D341Med (cell line): ENCODE data around the gene CYP20A1.
"Not testable (repeated sequence)": the region's sequence is repeated elsewhere in the genome, so short reads cannot be mapped to it uniquely, and the experiment has no call there.

Experiments
- DNase-seq: peaks from one replicate; pipeline ENCODE4 v3.0.0; 2012; ENCODE audit warnings: low spot score

Gene CYP20A1, protein sequence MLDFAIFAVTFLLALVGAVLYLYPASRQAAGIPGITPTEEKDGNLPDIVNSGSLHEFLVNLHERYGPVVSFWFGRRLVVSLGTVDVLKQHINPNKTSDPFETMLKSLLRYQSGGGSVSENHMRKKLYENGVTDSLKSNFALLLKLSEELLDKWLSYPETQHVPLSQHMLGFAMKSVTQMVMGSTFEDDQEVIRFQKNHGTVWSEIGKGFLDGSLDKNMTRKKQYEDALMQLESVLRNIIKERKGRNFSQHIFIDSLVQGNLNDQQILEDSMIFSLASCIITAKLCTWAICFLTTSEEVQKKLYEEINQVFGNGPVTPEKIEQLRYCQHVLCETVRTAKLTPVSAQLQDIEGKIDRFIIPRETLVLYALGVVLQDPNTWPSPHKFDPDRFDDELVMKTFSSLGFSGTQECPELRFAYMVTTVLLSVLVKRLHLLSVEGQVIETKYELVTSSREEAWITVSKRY

DNA sequence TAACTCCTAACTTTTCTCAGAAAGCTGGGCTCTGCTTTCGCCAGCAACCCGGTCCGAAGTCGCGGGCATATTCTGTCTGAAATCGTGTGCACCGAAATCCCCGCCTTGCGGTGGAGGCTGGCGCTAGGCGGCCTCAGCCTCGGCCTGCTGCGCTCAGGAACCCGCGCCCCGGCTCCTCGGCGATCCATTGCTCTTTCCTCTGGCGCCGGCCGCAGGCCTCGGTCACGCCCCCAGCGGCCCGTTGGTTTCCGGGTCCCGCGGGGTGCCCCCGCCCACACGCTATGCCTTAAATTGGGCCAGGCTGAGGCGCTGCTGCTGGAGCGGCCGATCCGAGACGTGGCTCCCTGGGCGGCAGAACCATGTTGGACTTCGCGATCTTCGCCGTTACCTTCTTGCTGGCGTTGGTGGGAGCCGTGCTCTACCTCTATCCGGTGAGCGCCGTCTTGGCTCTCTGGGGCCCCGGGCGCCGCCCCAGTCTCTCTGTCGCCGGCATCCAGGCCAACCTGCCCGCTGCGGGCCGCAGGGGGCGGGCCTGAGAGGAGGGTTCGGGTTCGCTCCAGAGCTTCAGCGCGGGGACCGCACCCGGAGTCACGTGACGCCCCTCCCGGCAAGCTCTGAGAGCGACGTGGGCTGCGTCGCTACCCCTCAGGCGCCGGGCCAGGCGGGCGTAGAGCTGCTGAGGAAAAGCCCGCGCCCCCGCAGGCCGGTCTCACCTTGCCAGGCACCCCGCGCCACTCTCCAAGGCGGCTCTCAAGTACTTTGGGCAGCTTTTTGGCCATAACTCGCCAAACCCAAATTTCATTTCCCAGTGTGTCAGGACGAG is at the start of gene CYP20A1:
TSS of gene CYP20A1 (plus strand) at position 315 of the 823 bp plus-strand sequence. CDS start at position 360, 45 bp downstream.
- peak; percentile 93 for DNase-seq

DNA sequence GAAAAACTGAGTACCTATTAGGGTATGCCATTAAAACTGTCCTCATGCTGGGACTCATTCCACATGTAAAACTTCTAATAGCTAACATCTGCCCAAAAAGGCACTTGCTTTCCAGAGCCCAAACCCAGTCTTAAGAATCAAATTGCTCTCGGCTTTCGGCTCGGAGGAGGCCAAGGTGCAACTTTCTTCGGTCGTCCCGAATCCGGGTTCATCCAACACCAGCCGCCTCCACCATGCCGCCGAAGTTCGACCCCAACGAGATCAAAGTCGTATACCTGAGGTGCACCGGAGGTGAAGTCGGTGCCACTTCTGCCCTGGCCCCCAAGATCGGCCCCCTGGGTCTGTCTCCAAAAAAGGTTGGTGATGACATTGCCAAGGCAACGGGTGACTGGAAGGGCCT is 48.3 kb upstream of the CYP20A1 start:
- not testable (repeated sequence) for DNase-seq

DNA sequence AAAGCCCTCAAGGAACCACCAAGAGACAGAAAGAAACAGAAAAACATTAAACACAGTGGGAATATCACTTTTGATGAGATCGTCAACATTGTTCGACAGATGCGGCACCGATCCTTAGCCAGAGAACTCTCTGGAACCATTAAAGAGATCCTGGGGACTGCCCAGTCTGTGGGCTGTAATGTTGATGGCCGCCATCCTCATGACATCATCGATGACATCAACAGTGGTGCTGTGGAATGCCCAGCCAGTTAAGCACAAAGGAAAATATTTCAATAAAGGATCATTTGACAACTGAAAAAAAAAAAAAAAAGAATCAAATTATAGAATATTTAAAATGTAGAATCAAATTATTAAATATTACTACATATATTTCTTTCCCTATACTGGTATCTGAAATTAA is 47.8 kb upstream of the CYP20A1 start:
- DNase-seq, result not testable (repeated sequence)

DNA sequence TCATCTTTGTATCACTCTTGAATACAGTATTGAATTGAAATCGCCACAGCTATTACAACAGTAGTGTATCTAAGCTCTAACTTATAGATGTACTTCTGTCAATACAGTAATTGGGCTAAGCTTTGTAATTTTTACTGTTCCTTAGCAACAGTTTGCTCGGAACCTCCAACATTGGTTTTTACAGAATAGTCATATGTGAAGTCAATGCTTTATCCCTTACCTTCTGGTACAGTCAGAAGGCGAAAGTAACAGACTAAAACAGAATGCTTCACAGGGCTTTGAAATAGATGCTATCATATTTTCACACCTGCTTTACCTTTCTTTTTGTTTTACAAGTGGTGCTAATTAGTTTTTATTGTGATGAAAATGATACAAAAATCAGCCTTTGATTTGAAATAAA is 46.9 kb upstream of the CYP20A1 start:
- no peak for DNase-seq

DNA sequence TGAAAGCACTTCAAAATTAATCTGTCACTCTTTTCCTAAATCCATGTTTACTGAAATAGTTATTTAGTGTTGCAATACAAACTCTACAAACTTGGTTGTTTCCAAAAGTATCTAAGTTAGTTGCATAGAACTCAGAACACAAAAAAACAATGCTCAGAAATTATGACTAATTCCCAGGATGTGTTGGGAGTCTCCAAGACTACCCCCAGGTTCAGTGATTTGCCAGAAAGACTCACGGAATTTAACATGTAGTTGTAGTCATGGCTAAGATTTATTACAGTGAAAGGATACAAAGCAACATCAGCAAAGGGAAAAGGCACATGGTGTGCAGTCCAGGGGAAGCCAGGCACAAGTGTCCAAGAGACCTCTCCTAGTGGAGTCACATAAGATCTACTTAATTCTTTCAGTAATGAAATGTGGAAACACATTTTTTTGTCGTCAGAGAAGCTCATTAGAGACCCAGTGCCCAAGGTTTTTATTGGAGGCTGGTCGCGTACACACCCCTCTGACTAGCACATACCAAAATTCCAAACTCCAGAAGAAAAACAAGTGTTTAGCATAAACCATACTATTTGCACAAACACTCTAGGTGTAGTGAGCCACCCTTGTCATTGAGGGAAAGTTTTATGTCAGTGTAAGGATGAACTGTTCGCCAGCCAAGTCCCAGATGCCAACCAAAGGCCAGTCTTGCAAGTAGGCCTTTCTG is 43.3 kb upstream of the CYP20A1 start:
- no peak for DNase-seq

DNA sequence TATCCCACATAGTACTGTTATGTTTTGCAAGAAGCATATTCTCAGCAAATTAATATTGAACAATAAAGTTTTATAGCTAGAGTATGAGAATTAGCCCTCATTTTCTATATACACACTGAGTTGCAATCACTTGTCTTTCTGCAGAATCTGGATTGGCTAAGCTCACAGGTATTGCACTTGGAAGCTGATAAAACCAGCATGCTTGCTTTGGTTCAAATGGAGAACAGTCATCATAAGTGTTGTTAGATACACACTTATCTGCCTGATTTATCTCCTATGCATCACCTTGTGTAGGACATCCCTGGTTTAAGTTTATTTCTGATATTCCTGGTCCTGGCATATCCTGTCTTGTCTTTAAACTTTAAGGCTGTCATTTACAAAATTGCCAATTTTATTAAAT is 38.0 kb upstream of the CYP20A1 start:
- DNase-seq, result no peak

DNA sequence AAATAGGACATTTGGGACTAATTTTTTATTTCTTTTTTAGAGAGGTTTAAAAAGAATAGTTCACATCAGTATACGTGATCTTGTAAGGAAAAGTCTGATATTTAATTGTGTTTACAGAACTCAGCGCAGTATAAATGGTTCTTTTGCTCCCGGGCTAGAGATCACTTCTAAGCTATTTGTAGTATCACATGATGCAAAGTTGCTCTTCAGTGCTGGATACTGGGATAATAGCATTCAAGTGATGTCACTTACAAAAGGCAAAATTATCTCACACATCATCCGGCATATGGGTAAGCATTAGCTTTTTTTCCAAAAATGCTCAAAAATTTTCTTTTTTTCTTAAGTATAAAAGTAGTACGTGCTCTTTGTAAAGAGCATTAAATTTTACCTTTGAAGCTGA is 37.4 kb upstream of the CYP20A1 start:
- no peak for DNase-seq

DNA sequence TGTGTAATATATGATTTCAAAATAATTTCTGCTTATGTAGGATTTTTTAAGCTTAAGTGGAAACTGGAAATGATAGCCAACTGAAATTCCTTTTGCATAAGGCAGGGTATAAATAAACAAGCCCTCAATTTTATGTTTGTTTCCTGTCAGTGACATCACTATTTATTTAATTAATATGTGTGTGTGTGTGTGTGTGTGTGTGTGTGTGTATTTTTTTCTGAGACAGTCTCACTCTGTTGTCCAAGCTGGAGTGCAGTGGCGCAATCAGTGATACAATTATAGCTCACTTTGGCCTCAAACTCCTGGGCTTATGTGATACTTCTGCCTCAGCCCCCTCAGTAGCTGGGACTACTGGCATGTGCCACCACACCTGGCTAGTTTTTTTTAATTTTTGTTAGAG is 29.3 kb upstream of the CYP20A1 start:
- DNase-seq, result no peak

DNA sequence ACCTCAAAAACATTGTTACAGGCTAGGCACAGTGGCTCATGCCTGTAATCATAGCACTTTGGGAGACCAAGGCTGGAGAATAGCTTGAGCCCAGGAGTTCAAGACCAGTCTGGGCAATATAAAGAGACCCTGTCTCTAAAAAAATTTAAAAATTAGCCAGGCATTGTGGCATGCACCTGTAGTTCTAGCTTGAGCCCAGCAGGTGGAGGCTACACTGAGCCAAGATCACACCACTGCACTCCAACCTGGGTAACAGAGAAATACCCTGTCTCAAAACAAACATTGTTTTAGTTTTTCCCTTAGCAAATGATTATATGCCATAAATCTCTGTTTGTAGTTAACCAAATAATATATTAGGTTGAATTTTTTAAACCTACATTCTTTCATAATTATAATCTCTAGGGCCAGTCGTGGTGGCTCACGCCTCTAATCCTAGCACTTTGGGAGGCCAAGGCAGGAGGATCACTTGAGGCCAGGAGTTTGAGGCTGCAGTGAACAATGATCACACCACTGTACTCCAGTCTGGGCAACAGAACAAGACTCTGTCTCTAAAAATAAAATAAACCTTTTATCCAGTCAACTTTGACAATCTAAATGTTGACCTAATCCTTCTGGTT is 13.3 kb upstream of the CYP20A1 start:
- no peak for DNase-seq

DNA sequence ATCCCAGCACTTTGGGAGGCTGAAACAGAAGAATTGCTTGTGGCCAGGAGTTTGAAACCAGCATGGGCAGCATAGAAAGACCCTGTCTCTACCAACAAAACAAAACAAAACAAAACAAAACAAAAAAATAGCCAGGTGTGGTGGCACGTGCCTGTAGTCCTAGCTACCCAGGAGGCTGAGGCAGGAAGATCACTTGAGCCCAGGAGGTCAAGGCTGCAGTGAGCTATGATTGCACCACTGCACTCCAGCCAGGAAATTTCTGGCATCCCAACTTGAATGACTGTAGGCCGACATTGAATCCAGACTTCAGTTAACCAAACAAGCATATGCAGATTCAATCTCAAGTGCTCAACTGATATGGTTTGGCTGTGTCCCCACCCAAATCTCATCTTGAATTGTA is 9.1 kb upstream of the CYP20A1 start:
- DNase-seq, result not testable (repeated sequence)

DNA sequence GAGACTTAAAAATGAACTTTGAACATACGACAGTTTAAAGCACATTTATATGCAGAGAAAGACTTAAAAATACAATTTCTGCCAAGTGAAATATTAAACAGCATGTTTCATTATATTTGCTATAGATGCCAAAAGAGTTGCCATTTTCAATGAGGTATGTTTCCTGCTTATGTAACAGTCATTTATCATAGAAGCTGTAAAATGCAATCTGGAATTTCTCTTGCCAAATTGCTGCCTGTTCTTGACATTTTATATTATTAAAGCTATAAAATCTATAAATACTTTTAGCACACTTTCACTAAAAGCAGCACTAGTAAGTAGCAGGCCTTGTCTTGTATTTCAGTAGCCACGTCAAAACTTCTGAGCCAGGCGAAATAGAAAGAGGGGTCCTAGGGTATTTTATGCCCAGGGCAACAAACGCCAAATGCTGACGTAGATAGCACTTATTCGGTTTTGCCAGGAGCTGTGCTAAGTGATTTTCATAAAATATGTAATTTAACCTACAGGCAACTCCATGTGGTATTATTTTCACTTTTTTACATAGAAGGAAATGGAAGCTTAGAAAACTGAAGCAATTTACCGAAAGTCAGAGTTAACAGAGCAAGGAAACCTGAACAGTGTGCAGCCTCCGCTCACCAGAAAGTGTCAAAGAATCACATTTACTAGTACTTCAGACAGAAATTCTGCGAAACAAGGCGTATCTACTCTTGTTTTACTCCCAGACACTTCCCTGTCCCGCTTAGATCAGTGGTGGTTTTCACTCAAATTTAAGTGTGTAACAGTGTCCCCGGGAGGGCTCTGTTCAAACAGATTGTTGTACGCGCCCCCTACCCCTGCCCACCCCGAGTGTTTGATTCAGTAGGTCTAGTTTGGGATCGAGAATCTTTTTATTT is 1.2 kb upstream of the CYP20A1 start:
- no peak for DNase-seq

DNA sequence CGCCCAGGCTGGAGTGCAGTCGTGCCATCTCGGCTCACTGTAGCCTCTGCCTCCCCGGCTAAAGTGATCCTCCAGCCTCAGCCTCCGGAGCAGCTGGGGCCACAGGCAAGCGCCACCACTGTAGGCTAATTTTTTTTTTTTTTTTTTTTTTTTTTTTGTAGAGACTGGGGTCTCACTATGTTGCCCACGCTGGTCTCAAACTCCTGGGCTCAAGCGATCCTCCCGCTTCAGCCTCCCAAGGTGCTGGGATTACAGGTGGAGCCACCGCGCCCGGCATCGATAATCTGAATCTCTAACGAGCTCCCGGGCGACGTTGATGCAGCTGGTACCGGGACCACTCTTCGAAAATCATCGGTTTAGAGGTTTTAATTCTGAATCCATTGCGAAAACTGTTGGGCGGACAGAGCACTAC is 520 bp upstream of the CYP20A1 start:
- no peak for DNase-seq

DNA sequence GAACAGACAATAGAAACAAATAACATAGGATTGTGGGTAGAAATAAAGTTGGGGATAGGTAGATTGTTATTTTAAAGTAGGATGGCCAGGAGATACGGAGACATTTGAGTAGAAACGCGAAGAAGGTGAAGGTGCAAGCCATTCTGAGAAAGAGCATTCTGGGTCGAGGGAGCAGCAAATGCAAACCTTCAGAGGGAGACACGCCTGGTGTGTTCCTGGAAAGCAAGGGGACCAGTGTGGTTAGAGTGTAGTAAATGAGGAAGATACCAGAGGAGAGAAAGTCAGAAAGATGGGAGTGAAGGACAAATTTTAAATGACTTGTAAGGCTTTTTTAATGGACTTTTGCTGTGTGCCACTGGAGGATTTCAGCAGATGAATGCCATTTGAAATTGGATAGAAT is 1.7 kb downstream of the CYP20A1 start:
- DNase-seq, result no peak

DNA sequence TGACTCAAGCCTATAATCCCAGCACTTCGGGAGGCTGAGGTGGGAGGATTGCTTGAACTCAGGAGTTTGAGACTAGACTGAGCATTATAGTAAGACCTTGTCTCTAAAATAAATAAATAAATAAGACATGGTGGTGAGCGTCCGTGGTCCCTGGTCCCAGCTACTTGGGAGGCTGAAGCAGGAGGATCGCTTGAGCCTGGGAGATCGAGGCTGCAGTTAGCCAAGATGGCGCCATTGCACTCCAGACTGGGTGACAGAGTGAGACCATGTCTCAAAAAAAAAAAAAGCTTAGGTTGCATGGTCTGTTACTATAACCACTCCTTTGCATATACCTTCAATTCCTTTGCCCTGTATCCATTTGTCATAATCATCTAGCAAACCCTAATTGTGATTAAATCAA is 3.7 kb downstream of the CYP20A1 start:
- no peak for DNase-seq

DNA sequence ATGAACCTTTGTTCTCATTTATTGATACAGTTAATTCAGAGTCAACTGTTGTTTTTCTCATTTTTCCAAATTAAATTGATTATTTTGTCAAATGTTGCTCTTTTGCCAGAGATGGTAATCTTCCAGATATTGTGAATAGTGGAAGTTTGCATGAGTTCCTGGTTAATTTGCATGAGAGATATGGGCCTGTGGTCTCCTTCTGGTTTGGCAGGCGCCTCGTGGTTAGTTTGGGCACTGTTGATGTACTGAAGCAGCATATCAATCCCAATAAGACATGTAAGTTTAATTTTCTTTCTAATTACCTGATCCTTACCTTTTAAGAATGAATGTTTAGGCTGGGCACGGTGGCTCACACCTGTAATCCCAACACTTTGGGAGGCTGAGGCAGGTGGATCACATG is 7.8 kb downstream of the CYP20A1 start:
- DNase-seq, result no peak

DNA sequence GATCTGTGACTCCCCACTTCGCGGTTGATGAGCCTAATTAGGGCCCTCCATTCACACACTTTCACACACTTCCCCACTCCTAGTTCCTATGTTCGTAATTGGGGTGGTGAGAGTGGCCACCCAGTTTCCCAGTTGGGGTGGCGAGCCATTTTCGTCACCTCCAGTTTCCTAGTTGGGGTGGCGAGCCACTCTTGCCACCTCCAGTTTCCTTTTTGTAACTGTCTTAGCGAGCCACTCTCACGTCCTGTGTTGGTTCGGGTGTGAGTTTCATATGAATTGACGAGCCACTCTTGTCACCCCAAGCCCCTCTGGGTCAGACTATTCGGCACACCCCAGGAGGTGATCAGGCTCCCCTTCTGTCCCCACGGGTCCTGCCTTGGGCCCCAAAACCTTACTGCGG is 14.0 kb downstream of the CYP20A1 start:
- DNase-seq, result no peak

DNA sequence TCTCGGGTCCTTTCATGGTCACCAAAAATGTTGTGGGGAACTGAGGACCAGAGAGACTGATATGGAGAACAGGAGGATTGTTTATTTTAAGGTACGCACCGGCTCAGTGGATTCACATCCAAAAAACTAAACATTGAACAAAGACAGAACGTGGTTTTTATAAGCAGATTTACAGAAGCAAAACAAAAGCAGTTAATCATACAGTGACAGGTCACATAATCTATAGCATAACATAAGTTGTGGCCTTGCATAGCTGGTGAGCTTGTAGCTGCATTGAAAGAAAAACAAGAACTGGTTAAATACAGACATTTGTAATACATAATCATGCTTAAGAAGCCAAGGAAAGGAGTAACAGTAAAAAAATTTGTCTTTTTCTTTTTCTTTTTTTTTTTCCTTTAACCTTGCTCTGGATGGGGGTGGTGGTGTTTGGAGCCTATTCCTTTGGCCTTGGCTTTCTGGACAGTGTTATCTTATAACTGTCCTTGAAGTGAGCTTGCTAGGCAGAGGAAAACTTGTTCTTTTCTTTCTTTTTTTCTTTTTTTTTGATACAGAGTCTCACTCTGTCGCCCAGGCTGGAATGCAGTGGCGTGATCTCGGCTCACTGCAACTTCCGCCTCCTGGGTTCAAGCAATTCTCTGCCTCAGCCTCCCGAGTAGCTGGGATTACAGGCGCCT is 14.7 kb downstream of the CYP20A1 start:
- not testable (repeated sequence) for DNase-seq

DNA sequence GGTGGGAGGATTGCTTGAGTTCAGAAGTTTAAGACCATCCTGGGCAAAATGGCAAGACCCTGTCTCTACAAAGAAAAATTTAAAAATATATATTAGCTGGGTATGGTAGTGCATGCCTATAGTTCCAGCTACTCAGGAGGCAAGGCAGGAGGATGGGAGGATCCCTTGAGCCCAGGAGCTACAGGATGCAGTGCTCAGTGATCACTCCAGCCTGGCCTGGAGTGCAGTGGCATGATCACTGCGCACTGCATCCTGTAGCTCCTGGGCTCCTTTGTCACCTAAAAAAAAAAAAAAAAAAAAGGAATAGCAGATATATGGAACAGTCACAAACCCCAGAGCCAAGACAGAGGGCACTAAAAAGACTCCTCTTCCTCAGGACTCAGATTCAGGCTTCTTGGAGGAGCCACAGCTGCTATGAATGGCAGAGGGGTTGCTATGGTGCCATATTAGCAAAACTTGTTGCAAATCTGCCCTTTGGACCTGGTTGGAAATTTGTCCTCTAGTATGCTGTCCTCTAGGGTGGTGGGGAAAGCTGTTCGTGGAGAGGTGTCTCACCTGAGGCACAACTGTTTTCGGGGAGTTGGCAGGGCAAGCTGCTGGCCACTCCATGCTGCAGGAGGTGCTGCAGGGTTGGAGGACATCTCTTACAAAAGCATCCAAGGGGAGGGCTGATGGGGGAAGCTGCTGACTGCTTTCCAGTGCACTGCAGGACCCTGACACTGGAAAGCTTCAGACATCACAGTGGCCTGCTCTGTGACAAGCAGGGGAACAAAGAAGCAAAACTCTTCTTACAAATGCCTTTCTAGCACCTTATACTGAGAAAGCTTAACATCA is 22.7 kb downstream of the CYP20A1 start:
- no peak for DNase-seq

DNA sequence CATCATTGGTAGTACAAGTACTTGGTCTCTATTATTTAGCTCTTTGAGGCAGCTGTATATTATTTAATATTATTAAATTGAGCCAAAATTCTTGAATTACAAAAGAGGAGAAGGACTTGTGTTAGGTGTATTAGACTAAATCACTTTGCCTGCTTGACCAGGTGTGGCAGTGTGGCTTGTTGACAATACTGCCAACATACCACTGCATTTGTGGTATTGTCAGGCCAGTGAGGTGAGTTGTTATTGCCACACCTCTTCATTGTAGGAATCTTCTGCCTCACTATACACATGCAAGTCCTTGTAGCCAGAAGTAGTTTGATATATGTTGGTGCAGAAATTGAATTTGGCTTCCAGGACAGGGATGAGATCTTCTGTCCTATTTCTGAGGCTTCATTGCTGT is 40.5 kb downstream of the CYP20A1 start:
- no peak for DNase-seq
